Neural progenitor cell (in vitro differentiated cells): ENCODE results near the gene PLA2G1B. TPM values are rescaled to one million over a fixed set of nuclear protein-coding genes. Genes with fewer than 3 reads are reported as not detected.

Experiments
- DNase-seq: peaks from one replicate; pipeline ENCODE4 v3.0.0-alpha.2; 2016; ENCODE audit warnings: low spot score
- H2AFZ ChIP-seq: fragments of 200-600 bp; sonication (generic); replicated peaks from 2 replicates; pipeline ENCODE4 v1.6.1; 2016; ENCODE audit warnings: antibody characterized with exemption
- H3F3A ChIP-seq: fragments of 200-600 bp; sonication (generic); 2 replicates; pipeline ENCODE4 v1.6.1; 2016; ENCODE audit warnings: antibody characterized with exemption, low read depth
- H3K27ac ChIP-seq: fragments of 200-600 bp; sonication (generic); 2 replicates; pipeline ENCODE4 v1.5.1; 2016; ENCODE audit warnings: mild to moderate bottlenecking
- H3K27me3 ChIP-seq: fragments of 200-600 bp; sonication (generic); 2 replicates; pipeline ENCODE4 v1.6.1; 2016; ENCODE audit warnings: mild to moderate bottlenecking, moderate library complexity
- H3K36me3 ChIP-seq: fragments of 200-600 bp; sonication (generic); 2 replicates; pipeline ENCODE4 v1.5.1; 2016
- H3K4me1 ChIP-seq: fragments of 200-600 bp; sonication (generic); 2 replicates; pipeline ENCODE4 v1.6.1; 2016; ENCODE audit warnings: mixed run types
- H3K4me2 ChIP-seq: fragments of 200-600 bp; sonication (generic); 2 replicates; pipeline ENCODE4 v1.6.1; 2016
- H3K4me3 ChIP-seq: fragments of 200-600 bp; sonication (generic); 2 replicates; pipeline ENCODE4 v1.5.1; 2016
- H3K79me2 ChIP-seq: fragments of 200-600 bp; sonication (generic); 2 replicates; pipeline ENCODE4 v1.6.1; 2016; ENCODE audit warnings: low read depth
- H3K9ac ChIP-seq: fragments of 200-600 bp; sonication (generic); 2 replicates; pipeline ENCODE4 v1.6.1; 2016
- H3K9me3 ChIP-seq: fragments of 200-600 bp; sonication (generic); 2 replicates; pipeline ENCODE4 v1.5.1; 2016; ENCODE audit warnings: low read depth
- H4K20me1 ChIP-seq: fragments of 200-600 bp; sonication (generic); 2 replicates; pipeline ENCODE4 v1.6.1; 2016; ENCODE audit warnings: low read depth
- H3K27ac Mint-ChIP-seq: 3 replicates; pipeline ENCODE4 v1.8.0; 2021; ENCODE audit warnings: mixed read lengths
- H3K27me3 Mint-ChIP-seq: 2 replicates; pipeline ENCODE4 v1.8.0; 2022; ENCODE audit warnings: low read depth, mild to moderate bottlenecking, inconsistent platforms, moderate library complexity, mixed read lengths; ENCODE audit not compliant: insufficient read depth
- H3K36me3 Mint-ChIP-seq: 3 replicates; pipeline ENCODE4 v1.8.0; 2021; ENCODE audit warnings: mixed read lengths
- H3K4me1 Mint-ChIP-seq: 3 replicates; pipeline ENCODE4 v1.8.0; 2021; ENCODE audit warnings: mixed read lengths
- H3K4me3 Mint-ChIP-seq: 3 replicates; pipeline ENCODE4 v1.8.0; 2021; ENCODE audit warnings: mild to moderate bottlenecking, moderate library complexity, mixed read lengths
- H3K9me3 Mint-ChIP-seq: 3 replicates; pipeline ENCODE4 v1.8.0; 2020; ENCODE audit warnings: mixed read lengths
- EZH2 ChIP-seq: fragments of 200-600 bp; sonication (generic); IDR thresholded peaks from 2 replicates; pipeline ENCODE4 v1.6.1; 2017; ENCODE audit warnings: antibody characterized with exemption, mild to moderate bottlenecking, moderate library complexity
- EZH2phosphoT487 ChIP-seq: fragments of 200-600 bp; sonication (generic); IDR thresholded peaks from 2 replicates; pipeline ENCODE4 v1.6.1; 2017; ENCODE audit warnings: antibody characterized with exemption
- total RNA-seq: library from RNA; depleted of rRNA; stranded (reverse); fragments of >200 nt; gene quantifications from 2 replicates; pipeline ENCODE4 v1.2.3, GENCODE V29; 2015; ENCODE audit warnings: low replicate concordance
- TF ChIP-seq, protein P1 (sequence below): fragments of 200-600 bp; sonication (generic); IDR thresholded peaks from 2 replicates; pipeline ENCODE4 v1.5.1; 2017; ENCODE audit warnings: antibody characterized with exemption, mild to moderate bottlenecking

PLA2G1B gene
- total RNA-seq, 1 donor from 2014 or later = not detected

DNA sequence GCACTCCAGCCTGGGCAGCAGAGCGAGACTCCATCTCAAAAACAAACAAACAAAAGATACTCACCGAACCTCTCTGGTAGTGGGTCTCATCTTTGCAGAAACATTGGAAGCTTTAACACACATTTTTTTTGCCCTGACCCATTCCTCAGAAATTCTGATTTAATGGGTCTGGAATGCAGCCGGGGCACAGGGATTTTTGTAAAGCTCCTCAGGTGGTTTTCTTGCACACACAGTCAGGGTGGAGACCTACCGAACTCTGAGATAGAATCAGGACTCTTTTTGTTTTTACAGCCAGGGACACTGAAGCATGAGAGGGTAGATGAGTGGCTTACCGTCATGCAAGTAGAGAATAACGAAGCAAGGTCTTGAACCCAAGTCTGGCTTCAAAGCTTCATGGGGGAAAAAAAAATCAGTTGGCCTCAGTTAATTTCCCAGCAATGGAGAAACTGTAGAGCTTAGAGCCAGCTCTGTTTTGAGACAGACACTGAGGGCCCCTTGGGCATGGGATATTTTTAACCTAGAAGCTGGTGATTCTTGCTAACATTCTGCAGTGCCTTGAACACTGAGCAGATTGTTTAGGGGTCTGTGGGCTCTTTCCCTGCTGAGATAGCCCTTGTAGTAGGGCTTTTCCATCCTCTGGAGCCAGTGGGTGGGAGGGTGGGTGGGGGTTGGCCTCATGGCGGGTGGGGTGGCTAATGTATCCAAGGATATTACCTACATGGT, 40.6 kb downstream of the PLA2G1B start:
- H3K4me3 Mint-ChIP-seq = no peak overlapping the region
- H3K79me2 ChIP-seq = no peaks in the 10 kb centered on the region

DNA sequence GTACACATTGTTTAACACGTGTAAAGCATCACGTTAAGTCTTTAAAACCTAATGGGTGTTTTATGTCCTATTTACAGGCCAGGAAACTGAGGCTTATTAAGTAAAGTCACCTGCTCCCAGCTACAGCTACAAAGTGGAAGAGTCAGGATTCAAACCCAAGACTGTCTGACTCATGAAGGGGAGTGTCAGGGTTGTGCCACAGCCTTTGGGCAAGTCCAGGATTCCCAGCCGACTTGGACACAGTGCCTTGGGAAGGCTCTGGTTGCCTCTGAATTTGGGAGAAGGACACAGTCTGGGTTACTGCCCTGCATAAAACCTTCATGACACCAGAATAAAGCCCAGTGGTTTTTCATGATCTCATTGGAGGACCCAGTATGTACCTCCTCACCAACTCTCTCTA, 43.2 kb downstream of the PLA2G1B start:
- TF ChIP-seq, protein P1, sequence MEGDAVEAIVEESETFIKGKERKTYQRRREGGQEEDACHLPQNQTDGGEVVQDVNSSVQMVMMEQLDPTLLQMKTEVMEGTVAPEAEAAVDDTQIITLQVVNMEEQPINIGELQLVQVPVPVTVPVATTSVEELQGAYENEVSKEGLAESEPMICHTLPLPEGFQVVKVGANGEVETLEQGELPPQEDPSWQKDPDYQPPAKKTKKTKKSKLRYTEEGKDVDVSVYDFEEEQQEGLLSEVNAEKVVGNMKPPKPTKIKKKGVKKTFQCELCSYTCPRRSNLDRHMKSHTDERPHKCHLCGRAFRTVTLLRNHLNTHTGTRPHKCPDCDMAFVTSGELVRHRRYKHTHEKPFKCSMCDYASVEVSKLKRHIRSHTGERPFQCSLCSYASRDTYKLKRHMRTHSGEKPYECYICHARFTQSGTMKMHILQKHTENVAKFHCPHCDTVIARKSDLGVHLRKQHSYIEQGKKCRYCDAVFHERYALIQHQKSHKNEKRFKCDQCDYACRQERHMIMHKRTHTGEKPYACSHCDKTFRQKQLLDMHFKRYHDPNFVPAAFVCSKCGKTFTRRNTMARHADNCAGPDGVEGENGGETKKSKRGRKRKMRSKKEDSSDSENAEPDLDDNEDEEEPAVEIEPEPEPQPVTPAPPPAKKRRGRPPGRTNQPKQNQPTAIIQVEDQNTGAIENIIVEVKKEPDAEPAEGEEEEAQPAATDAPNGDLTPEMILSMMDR = no peak
- TF ChIP-seq EZH2 = no peak
- no peak for TF ChIP-seq EZH2phosphoT487
- H3K27ac ChIP-seq = no peak overlapping the region
- H3K4me2 ChIP-seq = no peak overlapping the region
- H3K27ac Mint-ChIP-seq = no peak overlapping the region
- H3F3A ChIP-seq = no peaks in the 10 kb centered on the region
- no peak overlapping the region for H3K4me3 ChIP-seq
- H3K4me1 Mint-ChIP-seq = peaks cover 9% of the 10 kb centered on the region
- peaks cover 13% of the 10 kb centered on the region for H3K27me3 Mint-ChIP-seq
- H3K9ac ChIP-seq = no peak overlapping the region
- H4K20me1 ChIP-seq = no peaks in the 10 kb centered on the region
- no peaks in the 10 kb centered on the region for H3K27me3 ChIP-seq
- no peaks in the 10 kb centered on the region for H3K36me3 Mint-ChIP-seq
- H3K4me3 Mint-ChIP-seq = no peak overlapping the region
- no peaks in the 10 kb centered on the region for H3K4me1 ChIP-seq
- peaks cover 4% of the 10 kb centered on the region for H3K9me3 Mint-ChIP-seq
- H3K79me2 ChIP-seq = no peaks in the 10 kb centered on the region
- H2AFZ ChIP-seq = no peak overlapping the region
- no peak for DNase-seq
- H3K36me3 ChIP-seq = no peaks in the 10 kb centered on the region
- no peaks in the 10 kb centered on the region for H3K9me3 ChIP-seq

More for the DNA sequence above, 40.6 kb downstream of the PLA2G1B start:
- Histone ChIP-seq H3F3A (peaks cover 20% of the 10 kb centered on the region), H3K4me1 (no peaks in the 10 kb centered on the region), H3K9ac (no peak overlapping the region), H3K4me3 (no peak overlapping the region), H3K4me2 (no peak overlapping the region), H4K20me1 (no peaks in the 10 kb centered on the region), H3K27ac (no peak overlapping the region), H3K27me3 (no peaks in the 10 kb centered on the region), H3K9me3 (no peaks in the 10 kb centered on the region), H2AFZ (no peak overlapping the region), H3K36me3 (no peaks in the 10 kb centered on the region)
- H3K27me3 Mint-ChIP-seq = peaks cover 11% of the 10 kb centered on the region
- no peaks in the 10 kb centered on the region for H3K9me3 Mint-ChIP-seq
- TF ChIP-seq EZH2phosphoT487 (no peak), EZH2 (no peak)
- TF ChIP-seq, protein P1 = no peak
- H3K27ac Mint-ChIP-seq = peak overlapping the region; percentile 79
- H3K36me3 Mint-ChIP-seq = no peaks in the 10 kb centered on the region
- peaks cover 14% of the 10 kb centered on the region for H3K4me1 Mint-ChIP-seq
- no peak for DNase-seq

DNA sequence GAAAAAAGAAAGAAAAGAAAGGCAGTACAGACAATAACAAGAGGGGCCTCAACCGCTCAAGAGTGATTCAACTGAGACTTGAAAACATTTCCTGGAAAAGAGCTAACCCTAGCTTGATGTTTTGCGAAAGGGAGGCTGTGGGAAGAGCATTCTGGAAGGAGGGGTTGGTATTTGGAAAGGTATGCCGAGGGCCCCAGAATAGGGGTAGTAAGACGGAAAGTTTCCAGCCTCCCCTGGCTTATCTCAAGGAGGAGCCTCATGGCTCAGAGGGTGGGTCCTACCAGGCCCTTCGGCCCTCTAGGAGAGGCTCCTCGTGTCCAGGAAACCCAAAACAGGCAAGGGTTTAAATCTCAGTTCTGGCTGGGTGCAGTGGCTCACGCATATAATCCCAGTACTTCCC, 44.3 kb downstream of the PLA2G1B start:
- H3K27ac ChIP-seq = no peak overlapping the region
- no peak for DNase-seq
- no peaks in the 10 kb centered on the region for H3K36me3 ChIP-seq
- H3K27me3 Mint-ChIP-seq = peaks cover 13% of the 10 kb centered on the region
- H3K27ac Mint-ChIP-seq = no peak overlapping the region
- no peaks in the 10 kb centered on the region for H3K4me1 ChIP-seq
- H3K9ac ChIP-seq = no peak overlapping the region
- no peak overlapping the region for H3K4me3 ChIP-seq
- H3K4me1 Mint-ChIP-seq = peaks cover 9% of the 10 kb centered on the region
- H3K9me3 ChIP-seq = no peaks in the 10 kb centered on the region
- no peak overlapping the region for H3K4me2 ChIP-seq
- H3K36me3 Mint-ChIP-seq = peaks cover 2% of the 10 kb centered on the region
- H3K4me3 Mint-ChIP-seq = no peak overlapping the region
- H4K20me1 ChIP-seq = no peaks in the 10 kb centered on the region
- TF ChIP-seq EZH2phosphoT487 = no peak
- TF ChIP-seq EZH2 = no peak
- TF ChIP-seq, protein P1 = no peak
- no peaks in the 10 kb centered on the region for H3F3A ChIP-seq
- H3K79me2 ChIP-seq = no peaks in the 10 kb centered on the region
- H2AFZ ChIP-seq = peak overlapping the region; percentile 34
- H3K27me3 ChIP-seq = no peaks in the 10 kb centered on the region
- peaks cover 11% of the 10 kb centered on the region for H3K9me3 Mint-ChIP-seq
